ENCODE results near the gene WWC2.
"Not testable (repeated sequence)": the region's sequence is repeated elsewhere in the genome, so short reads cannot be mapped to it uniquely, and the experiment has no call there.

Gene WWC2

GRCh38 chr4:183144787-183145186 lies 45.7 kb downstream of the WWC2 start:
- DNase-seq, result no peak

- no peak for DNase-seq
Observed at GRCh38 chr4:183145773-183146172, 46.7 kb downstream of the WWC2 start.

GRCh38 chr4:183146478-183146877 lies 47.4 kb downstream of the WWC2 start:
- DNase-seq, result no peak

GRCh38 chr4:183147196-183147595 lies 48.1 kb downstream of the WWC2 start:
- no peak for DNase-seq

- DNase-seq, result no peak
Observed at GRCh38 chr4:183147983-183148382, 48.9 kb downstream of the WWC2 start.

DNA sequence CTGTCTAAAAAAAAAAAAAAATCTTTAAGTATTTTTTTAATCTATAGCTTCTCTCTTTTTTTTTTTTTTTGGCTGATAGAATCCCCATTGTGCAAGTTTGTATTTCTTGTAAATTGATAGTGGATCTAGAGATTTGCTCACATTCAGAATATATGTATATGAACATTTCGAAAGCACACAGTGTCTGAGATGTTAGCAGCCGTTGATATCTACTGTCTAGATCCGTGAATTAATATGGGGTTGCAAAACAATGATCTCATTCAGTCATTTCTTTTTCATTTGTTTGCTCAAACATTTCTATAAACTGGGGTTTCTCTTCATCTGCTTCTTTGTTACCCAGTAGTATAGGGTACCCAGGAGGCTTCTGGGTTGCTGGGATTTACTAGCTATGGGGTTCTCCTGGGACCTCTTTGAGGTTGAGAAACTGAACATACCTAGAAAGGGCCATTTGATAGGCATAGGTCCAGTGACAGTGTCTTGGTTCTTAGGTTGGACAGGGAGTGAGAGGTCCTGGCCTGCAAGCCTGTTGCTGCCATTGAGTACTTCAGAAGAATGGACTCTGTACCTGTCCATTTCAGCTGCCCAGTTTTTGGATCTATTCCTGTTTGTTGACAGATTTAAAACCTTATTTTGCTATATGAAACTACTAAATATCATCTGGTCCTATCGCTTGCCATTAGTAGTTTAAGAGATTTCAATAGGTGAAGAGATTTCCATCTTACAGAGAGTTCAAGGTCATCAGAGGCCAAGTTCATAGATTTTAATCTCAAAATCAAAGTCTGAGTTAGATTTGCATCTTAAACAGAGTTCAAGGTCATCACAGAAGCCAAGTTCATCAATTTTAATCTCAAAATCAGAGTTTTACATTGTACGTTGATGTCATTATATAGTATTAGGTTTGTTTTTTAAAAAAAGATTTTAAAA lies 50.8 kb downstream of the WWC2 start:
- DNase-seq, result no peak

- DNase-seq, result not testable (repeated sequence)
Observed at GRCh38 chr4:183150664-183151063, 51.6 kb downstream of the WWC2 start.

DNA sequence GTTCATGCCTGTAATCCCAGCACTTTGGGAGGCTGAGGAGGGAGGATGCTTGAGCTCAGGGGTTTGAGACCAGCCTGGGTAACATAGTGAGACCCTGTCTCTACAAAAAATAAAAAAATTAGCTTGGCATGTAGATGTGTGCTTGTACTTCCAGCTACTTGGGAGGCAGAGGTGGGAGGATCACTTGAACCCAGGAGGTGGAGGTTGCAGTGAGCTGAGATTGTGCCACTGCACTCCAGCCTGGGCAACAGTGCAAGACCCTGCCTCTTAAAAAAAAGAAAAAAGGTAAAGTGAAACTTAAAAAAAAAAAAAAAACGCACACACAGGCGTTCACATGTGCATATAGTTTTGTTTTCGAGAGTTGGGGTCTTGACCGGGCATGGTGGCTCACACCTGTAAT lies 53.2 kb downstream of the WWC2 start:
- not testable (repeated sequence) for DNase-seq

DNA sequence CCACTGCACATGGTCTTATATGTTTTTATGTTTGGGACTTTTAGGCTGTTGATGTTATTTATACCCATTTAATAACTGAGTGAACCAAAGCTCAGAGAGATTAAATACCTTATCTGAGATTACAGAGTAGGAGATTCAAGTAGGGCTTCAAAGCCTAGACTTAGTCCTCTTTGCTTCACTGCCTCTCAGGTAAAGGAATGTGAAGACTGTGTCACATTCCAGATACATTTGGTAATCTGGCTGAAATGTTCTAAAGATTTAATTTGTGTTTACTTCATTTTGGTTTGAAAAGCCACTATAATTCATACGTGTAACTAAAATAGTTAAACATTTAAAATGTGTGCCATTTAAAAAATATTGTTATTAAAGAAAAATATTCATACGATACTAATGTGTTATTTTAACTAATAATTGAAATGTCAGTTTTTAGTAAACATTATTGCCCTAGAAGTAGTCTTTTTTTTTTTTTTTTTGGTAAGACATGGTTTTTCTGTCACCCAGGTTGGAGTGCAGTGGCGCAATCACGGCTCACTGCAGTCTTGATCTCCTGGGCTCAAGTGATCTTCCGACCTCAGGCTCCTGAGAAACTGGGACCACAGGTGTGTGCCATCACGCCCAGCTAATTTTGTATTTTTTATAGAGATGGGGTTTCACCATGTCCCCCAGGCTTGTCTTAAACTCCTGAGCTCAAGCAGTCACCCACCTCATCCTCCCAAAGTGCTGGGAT lies 54.3 kb downstream of the WWC2 start:
- no peak for DNase-seq

- no peak for DNase-seq
Observed at GRCh38 chr4:183154701-183155391, 55.8 kb downstream of the WWC2 start.

GRCh38 chr4:183155450-183156184 lies 56.6 kb downstream of the WWC2 start:
- no peak for DNase-seq

GRCh38 chr4:183157215-183157614 lies 58.2 kb downstream of the WWC2 start:
- no peak for DNase-seq

DNA sequence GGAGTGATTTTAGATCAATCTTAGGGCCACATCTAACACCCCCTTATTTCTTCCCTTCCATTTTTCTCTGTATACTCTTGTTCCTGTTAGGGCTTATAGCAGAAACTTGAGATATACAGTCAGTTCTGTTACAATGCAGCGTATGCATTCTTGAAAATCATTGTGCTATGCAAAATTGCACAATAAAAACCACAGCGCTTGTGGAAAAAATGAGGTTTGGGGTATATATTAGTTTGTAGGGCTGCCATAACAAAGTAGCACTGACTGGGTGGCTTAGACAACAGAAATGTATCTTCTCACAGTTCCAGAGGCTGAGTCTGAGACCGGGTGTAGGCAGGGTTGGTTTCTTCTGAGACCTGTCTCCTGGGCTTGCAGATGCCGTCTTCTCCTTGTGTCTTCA lies 59.0 kb downstream of the WWC2 start:
- DNase-seq, result no peak

GRCh38 chr4:183161630-183162029 lies 62.6 kb downstream of the WWC2 start:
- DNase-seq, result no peak

- DNase-seq, result no peak
Observed at GRCh38 chr4:183163135-183163534, 64.1 kb downstream of the WWC2 start.

- no peak for DNase-seq
Observed at GRCh38 chr4:183164963-183165362, 65.9 kb downstream of the WWC2 start.

- DNase-seq, result no peak
Observed at GRCh38 chr4:183165376-183165775, 66.3 kb downstream of the WWC2 start.

- no peak for DNase-seq
Observed at GRCh38 chr4:183170894-183171293, 71.8 kb downstream of the WWC2 start.

DNA sequence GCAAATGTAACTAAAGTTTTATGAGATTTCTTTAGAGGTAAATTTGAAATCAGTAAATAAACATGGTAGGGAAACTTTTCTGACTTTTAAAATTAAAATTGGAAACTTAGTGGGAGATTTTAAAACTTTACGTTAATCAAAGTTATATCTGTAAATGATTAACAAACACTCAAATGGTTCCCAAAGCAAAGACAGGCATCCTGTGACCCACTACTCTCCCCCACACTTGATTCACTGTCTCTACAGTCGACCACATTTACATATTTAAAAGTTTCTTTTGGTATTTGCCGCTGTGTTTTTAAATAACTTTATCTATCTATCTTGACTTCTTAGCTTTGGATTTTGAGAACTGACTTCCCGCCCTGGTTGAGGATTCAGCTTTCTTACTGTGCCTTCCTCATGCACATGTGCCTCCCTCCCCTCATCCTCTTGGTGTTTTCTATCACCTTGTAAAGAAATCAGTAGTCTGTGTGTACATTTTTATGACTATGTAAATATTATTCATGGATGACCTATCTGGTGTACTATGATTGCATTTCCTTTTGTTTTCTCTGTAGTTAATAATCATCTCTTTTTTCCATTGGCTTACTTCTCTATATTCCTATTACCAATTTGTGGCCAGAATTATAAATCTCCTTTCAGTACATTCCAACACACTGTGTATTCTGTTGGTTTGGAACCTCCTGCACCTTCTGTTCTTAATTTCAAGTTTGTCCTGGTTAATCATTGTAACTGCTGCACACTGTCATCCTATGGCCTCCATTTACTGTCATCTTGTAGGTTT lies 72.6 kb downstream of the WWC2 start:
- no peak for DNase-seq

DNA sequence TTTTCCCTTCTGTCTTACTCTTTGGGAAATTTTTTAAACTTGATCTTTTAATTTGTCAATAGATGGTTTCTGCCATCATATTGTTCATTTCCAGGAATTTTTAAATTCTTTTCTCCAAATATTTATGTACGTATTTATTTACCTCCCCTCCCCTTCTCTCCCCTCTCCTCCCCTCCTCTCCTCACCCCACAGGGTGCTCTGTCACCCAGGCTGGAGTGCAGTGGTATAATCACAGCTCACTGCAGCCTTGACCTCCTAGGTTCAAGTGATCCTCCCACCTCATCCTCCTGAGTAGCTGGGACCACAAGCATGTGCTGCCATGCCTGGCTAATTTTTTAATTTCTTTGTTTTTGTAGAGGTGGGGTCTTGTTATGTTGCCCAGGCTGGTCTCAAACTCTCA lies 73.8 kb downstream of the WWC2 start:
- no peak for DNase-seq

DNA sequence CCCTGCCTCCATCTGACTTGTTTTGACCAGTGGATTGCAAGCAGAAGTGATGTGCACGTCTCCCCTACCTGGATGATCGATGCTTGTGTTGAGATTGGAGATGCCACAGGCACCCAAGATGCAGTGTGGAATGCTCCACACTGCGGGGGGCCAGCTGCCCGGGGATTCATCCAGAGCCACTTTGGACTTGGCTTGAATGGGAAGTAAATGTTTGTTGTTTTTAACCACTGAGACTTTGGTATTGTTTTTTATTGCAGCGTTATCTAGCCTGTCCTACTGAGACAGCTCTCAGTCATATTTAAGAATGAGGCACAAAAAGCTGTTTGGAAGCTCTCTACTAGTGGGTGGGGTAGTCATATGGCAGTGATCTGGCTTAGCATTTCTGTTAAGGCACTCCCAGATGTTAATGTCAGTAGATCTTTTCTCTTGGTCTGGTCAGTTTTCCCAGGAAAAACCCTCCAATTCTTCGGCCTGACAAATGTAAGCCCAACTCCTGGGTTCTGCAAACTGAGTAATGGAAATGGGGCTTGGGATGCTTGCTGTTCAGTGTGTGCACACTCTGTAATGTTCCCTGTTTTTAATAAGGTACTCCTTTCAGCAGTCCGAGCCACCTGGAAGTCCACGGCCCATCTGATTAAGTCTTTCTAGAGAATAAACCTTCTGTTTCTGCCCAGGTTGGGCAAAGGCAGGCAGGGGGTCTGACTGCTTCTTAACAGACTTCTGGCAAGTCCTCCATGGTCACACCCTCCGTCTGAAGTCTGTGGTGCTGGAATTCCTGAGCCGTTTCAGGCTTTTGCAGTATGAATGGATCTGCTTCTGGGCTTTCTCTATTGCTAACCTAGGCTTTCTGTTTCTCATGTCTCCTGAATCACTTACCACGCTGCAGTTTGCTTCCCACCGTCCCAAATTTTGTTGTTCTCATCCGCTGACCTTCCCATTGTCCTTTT lies 74.8 kb downstream of the WWC2 start:
- DNase-seq, result no peak

Data from activated CD4-positive, alpha-beta T cell treated with anti-CD3 and anti-CD28 coated beads, Interleukin-2, Interleukin-6, amounts not matched to agents 100 ng/mL and 50 ng/mL, durations not matched to agents 16 hours and 8 hours (primary cell).